Tibial artery (tissue), 4 donors: ENCODE results near the gene NECTIN2.
"Not testable (repeated sequence)": the region's sequence is repeated elsewhere in the genome, so short reads cannot be mapped to it uniquely, and the experiment has no call there.

Source experiments
- DNase-seq, 2 donors: peaks; one replicate each; pipeline ENCODE4 v3.0.0-alpha.2; 2019
- H3K27ac ChIP-seq, 2 donors: fragments of 200-600 bp; sonication (generic) in 1 of 2; 1 replicate in 1 of 2; 2 replicates in 1 of 2; pipeline ENCODE4 v1.5.1; 2018 to 2019; ENCODE audit warnings: mild to moderate bottlenecking in 1 of 2
- H3K27me3 ChIP-seq, 2 donors: fragments of 200-600 bp; sonication (generic) in 1 of 2; one replicate each; pipeline versions ENCODE4 v1.5.1 to v1.6.0; 2016 to 2019
- H3K36me3 ChIP-seq, 3 donors: fragments of 200-600 bp; sonication (generic) in 2 of 3; one replicate each; pipeline ENCODE4 v1.5.1; 2016 to 2019; ENCODE audit warnings: mild to moderate bottlenecking in 2 of 3
- H3K4me1 ChIP-seq, 4 donors: fragments of 200-600 bp; sonication (generic) in 2 of 4; 1 replicate in 3 of 4; 2 replicates in 1 of 4; pipeline ENCODE4 v1.5.1; 2016 to 2019
- H3K4me3 ChIP-seq, 2 donors: fragments of 200-600 bp; sonication (generic) in 1 of 2; 1 replicate in 1 of 2; 2 replicates in 1 of 2; pipeline ENCODE4 v1.5.1; 2018 to 2019; ENCODE audit warnings: mild to moderate bottlenecking in 2 of 2
- H3K9me3 ChIP-seq, 3 donors: fragments of 200-600 bp; sonication (generic) in 1 of 3; one replicate each; pipeline ENCODE4 v1.5.1; 2016 to 2019
- intact Hi-C: fragments of 100-400 bp; cut with DNase I; formaldehyde crosslinking; loops from one replicate; pipeline ENCODE4 v1.15.0; 2023; ENCODE audit warnings: low total_unique reads
- TF ChIP-seq, protein P1 (sequence below), 2 experiments: fragments of 200-600 bp in 1 of 2; fragments of 450-650 bp in 1 of 2; IDR thresholded peaks; one replicate each; pipeline ENCODE4 v1.5.1; 2017 to 2019; ENCODE audit warnings: antibody characterized with exemption in 2 of 2, mild to moderate bottlenecking in 1 of 2, moderate library complexity in 1 of 2

The NECTIN2 gene

DNA sequence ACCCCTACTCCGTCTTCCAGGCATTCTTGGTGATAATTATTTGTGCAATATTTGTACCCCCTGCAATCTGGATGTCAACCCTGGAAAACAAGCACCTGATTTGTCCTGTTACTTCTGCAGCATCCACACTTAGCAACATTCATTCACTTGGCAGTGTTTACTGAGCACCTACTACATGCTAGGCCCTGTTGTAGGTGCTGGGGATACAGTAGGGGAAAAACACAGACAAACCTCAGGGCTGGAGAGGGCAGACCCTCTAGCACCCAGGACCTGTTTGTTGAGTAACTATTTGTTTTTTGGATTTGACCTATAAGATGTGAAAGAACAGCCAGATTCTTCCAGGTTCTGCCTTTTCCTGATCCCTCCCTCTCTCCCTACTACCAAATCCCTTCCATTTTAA lies 9.5 kb downstream of the NECTIN2 start:
- peaks cover 0 to 19% (median 2%) of the 10 kb centered on the region in 4 donors for H3K4me1 ChIP-seq
- no peak for DNase-seq
- no peaks in the 10 kb centered on the region for H3K27me3 ChIP-seq
- H3K27ac ChIP-seq = no peak overlapping the region
- H3K36me3 ChIP-seq = peaks cover 0 to 20% (median 10%) of the 10 kb centered on the region in 3 donors
- H3K4me3 ChIP-seq = no peak overlapping the region
- TF ChIP-seq, protein P1, sequence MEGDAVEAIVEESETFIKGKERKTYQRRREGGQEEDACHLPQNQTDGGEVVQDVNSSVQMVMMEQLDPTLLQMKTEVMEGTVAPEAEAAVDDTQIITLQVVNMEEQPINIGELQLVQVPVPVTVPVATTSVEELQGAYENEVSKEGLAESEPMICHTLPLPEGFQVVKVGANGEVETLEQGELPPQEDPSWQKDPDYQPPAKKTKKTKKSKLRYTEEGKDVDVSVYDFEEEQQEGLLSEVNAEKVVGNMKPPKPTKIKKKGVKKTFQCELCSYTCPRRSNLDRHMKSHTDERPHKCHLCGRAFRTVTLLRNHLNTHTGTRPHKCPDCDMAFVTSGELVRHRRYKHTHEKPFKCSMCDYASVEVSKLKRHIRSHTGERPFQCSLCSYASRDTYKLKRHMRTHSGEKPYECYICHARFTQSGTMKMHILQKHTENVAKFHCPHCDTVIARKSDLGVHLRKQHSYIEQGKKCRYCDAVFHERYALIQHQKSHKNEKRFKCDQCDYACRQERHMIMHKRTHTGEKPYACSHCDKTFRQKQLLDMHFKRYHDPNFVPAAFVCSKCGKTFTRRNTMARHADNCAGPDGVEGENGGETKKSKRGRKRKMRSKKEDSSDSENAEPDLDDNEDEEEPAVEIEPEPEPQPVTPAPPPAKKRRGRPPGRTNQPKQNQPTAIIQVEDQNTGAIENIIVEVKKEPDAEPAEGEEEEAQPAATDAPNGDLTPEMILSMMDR (IDR thresholded peaks at IDR 0.05) = no peak
- H3K9me3 ChIP-seq = no peaks in the 10 kb centered on the region
- intact Hi-C loops = no loop called here

DNA sequence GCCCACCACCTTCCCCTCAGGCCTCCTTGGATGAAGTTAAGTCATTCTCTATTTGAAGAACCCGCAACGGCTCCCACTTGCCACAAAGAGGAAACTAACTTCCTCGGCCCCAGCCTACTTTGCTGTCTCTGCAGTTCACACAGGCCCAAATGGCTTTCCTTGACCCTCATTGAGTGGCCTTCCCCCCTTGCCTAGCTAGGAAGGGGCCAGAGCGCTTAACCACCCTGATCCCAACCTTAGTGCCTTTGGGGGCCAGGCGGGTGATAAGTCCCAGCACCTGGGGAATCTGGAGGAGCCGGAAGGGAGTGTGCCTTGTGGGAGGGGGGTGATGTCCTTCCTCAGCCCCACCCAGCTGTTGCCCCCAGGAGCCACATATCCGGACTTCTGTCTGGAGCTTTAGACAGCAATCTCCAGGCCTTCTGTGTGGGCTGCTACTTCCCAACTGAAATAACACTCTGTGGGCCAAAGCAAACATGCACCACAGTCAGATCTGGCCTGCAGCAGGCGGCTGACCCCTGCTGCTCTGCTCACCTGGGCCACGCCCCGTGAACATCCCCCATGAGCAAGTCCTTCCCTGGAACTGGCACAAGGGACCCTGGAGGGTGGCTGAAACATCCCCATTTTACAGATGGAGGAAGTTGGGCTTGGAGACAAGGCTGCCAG lies 10.5 kb downstream of the NECTIN2 start:
- Histone ChIP-seq H3K27me3 (no peaks in the 10 kb centered on the region), H3K4me1 (peaks cover 0 to 10% (median 2%) of the 10 kb centered on the region in 4 donors), H3K27ac (no peak overlapping the region), H3K4me3 (no peak overlapping the region), H3K36me3 (peaks cover 0 to 15% (median 11%) of the 10 kb centered on the region in 3 donors), H3K9me3 (no peaks in the 10 kb centered on the region)
- DNase-seq = peak in 1 of 2 donors; percentile 36
- intact Hi-C loops = no loop called here
- TF ChIP-seq, protein P1 (IDR thresholded peaks at IDR 0.05) = no peak

DNA sequence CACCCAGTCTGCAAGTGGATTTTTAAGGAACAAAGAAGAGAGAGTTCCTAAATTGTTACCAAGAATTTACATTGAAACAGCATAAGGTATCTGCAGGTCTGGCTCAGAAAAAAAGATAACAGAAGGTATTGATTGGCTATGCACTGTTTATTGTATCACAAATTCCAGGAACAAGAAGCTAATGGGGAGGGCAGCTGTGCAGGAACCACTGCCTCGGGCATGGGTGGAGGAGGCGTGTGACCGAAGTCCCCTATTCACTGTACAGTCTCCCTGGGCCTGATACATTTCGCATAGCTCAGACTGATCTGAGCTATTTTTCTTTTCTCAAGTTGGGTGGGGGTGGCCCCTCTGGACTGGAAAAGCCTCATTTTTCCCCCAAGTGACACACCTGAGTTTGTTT lies 11.7 kb downstream of the NECTIN2 start:
- Histone ChIP-seq H3K4me3 (no peak overlapping the region), H3K27ac (no peak overlapping the region)
- intact Hi-C loops = no loop called here

DNA sequence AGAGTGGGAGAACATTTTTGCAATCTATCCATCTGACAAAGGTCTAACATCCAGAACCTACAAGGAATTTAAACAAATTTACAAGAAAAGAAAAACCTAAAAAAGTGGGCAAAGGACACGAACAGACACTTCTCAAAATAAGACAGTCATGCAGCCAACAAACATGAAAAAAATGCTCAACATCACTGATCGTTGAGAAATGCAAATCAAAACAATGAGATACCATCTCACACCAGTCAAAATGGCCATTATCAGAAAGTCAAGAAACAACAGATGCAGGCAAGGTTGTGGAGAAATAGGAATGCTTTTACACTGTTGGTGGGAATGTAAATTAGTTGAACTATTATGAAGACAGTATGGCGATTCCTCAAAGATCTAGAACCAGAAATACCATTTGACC lies 15.5 kb downstream of the NECTIN2 start:
- intact Hi-C loops, H3K9me3 ChIP-seq: not testable (repeated sequence)
- H3K36me3 ChIP-seq = peaks cover 10 to 29% (median 23%) of the 10 kb centered on the region in 3 donors

More for the DNA sequence above, 11.7 kb downstream of the NECTIN2 start:
- Histone ChIP-seq H3K36me3 (peaks cover 0 to 16% (median 11%) of the 10 kb centered on the region in 3 donors), H3K4me1 (peaks cover 0 to 7% (median 2%) of the 10 kb centered on the region in 4 donors), H3K9me3 (no peaks in the 10 kb centered on the region), H3K27me3 (no peaks in the 10 kb centered on the region)
- TF ChIP-seq, protein P1 (IDR thresholded peaks at IDR 0.05) = no peak
- DNase-seq = no peak

DNA sequence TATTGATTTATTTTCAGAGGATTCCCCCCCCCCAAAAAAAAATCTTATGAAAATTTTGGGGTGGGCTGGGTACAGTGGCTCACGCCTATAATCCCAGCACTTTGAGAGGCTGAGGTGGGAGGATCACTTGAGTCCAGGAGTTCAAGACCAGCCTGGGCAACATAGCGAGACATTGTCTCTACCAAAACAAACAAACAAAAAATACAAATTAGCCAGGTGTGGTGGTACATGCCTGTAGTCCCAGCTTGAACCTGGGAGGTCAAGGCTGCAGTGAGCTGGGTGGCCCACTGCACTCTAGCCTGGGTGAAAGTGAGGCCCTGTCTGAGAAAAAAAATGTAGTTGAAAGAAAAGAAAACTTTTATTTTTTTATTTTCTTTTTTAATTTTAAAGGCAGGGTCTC lies 17.9 kb downstream of the NECTIN2 start:
- Histone ChIP-seq H3K9me3 (no peaks in the 10 kb centered on the region), H3K27me3 (no peaks in the 10 kb centered on the region), H3K36me3 (peaks cover 23 to 44% (median 30%) of the 10 kb centered on the region in 3 donors), H3K4me3 (no peak overlapping the region), H3K27ac (no peak overlapping the region), H3K4me1 (no peaks in the 10 kb centered on the region)
- TF ChIP-seq, protein P1 (IDR thresholded peaks at IDR 0.05) = no peak
- intact Hi-C loops = no loop called here
- DNase-seq = no peak

More for the DNA sequence above, 15.5 kb downstream of the NECTIN2 start:
- not testable (repeated sequence) for DNase-seq, H3K27me3 ChIP-seq, H3K27ac ChIP-seq, H3K4me1 ChIP-seq, H3K4me3 ChIP-seq

DNA sequence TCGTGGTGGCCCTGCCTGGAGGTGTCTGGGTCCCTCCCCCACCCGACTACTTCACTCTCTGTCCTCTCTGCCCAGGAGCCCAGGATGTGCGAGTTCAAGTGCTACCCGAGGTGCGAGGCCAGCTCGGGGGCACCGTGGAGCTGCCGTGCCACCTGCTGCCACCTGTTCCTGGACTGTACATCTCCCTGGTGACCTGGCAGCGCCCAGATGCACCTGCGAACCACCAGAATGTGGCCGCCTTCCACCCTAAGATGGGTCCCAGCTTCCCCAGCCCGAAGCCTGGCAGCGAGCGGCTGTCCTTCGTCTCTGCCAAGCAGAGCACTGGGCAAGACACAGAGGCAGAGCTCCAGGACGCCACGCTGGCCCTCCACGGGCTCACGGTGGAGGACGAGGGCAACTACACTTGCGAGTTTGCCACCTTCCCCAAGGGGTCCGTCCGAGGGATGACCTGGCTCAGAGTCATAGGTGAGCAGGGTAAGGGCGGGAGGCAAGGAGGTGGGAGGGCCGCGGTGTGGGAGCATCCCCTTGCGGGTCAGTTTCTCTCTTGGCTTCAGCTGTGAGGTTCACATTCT lies 19.2 kb downstream of the NECTIN2 start:
- no peak for DNase-seq
- Histone ChIP-seq H3K4me3 (no peak overlapping the region), H3K27ac (no peak overlapping the region), H3K27me3 (no peaks in the 10 kb centered on the region), H3K9me3 (no peaks in the 10 kb centered on the region), H3K4me1 (no peaks in the 10 kb centered on the region), H3K36me3 (peaks cover 16 to 49% (median 31%) of the 10 kb centered on the region in 3 donors)
- intact Hi-C loops = no loop called here
- TF ChIP-seq, protein P1 (IDR thresholded peaks at IDR 0.05) = no peak
